Measurements from ENCODE around the gene CCDC81.

The CCDC81 gene

DNA sequence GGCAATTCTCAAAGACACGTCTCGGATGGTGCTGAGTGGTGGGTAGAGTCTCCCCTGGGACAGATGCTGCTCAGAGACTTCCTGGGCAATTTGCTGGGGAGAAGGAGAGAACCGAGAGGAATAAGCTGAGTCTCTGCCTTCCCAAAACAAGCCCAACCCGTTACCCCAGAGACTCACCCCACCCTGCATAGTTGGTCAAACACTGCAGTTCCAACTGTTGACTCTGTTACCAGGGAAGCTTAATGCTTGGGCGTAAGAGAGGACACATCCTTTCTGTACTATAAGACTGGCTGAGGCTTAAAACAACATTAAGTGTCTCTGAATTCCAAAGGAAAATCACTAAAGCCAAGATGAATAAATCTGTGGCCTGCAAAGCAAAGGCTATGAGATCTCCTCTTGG, 68.1 kb downstream of the CCDC81 start:
- no peak for DNase-seq

DNA sequence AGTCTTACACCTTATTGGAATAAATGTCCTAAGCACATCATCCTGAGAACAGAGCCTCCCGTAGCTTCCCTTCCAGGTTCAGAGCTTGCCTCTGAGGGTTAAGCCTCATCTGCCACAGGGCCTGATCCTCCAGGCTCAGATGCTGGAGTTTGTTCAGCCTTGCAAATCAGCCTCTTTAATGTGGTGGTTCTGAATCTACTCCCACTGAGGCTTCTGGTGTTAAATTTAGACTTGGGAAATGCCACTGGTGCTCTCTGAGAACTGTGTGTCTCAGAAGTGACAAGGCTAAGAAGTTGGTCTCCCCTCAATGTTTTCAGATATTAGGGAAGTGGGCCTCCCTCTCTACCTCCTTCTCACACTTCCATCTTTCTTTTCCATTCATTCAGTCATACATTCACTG, 68.7 kb downstream of the CCDC81 start:
- no peak for DNase-seq

DNA sequence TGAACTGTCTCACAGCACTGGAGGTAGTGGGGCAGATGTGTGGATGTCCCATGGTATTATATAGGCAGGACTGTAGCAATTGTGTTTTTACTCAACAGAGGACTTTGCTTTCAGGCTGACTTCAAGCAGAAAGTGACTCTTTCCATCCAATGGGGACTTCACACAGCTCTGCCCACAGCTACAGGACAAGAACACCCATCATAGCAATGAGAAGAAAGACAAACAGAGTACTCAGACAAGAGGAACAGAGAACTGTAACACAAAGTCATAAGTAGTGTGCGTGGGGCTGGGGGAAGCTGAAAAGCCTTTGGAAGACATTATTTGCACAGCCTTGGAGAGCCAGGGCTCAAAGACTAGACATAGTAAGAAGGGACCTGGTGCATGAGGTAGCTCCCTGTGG, 70.3 kb downstream of the CCDC81 start:
- no peak for DNase-seq

DNA sequence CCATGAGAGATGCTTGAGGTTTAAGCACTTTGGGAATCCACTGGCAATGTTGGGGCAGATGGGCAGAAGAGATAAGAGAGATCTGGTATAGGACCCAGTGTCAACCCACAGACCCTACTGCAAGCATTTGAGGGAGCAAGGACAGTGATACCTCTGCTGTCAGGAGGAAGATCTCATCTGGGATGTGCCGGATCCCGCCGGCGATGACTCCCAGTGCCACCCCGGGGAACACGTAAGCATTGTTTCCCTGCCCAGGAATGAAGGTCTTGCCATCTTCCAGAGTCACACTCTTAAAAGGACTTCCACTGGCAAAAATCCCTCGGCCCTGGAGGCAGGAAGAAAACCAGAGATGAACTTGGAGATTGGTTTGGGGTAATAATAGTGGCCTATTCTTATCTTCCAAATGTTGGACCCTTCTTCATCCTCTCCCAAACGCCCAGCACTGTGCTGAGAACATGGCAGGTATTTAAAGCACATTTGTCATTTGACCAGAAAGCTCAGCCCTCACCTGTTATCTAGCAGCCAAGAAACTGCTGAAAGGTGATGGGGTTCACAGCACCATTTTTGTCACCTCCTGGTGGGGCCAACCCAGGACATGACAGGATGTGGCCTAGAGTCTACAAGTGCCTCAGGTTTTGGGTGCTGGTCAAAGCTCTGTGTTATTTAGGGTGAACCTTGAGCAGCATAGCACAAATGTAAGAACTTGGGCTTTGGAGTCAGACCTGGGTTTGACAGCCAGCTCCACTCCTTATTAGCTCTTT, 71.7 kb downstream of the CCDC81 start:
- DNase-seq = no peak

DNA sequence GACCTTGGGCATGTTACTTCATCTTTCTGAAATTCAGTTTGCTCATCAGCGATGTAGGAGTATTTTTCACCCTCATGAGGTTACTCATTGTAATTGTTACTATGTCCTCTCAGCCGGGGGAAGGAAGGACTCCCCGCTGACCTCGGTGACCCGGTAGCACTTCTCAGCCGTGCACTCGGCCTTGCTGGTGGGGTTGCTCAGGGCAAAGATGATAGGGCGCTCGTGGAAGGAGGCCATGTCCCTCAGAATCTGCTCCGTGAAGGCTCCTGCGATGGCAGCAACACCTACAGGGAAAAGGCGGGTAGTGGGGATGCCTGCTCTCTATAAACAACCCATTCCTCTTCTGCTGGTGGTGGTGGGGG, 72.2 kb downstream of the CCDC81 start:
- DNase-seq = no peak

- no peak for DNase-seq
These were observed 73.2 kb downstream of the CCDC81 start for GRCh38 chr11:86447763-86448480.

GRCh38 chr11:86449993-86450629, 75.4 kb downstream of the CCDC81 start:
- DNase-seq = no peak

DNA sequence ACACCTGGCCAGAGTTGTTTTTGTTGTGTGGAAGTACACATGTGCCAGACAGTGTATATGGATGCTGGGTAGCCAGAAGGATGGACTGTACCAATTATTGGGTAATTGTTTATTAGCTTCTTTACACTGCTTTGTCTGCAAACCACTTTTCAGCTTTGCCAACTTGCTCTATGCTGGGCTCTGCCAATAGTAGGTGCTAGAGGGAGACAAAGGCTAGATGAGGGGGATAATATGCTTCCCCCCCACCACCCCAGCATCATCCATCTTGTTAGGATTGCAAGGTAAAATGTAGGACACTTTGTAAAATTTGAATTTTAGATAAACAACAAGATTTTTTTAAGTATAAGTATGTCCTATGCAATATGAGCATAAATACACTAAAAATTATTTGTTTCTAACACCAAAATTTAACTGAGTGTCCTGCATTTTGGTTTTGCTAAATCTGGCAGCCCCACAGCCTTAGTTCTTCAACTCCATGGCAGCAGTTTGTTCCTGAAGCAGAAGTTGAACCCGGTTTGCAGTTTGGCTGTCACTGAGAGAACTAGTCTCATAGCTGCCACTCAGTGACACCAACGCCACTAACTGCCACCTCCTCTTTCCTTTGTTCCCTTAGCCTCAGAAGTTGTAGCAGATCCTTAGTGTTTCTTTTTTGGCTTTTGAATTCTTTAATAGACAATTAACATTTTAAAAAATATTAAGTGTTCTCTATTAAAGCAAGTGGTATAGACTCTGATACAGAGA, 78.8 kb downstream of the CCDC81 start:
- DNase-seq = no peak

- DNase-seq = peak; percentile 70
These were observed 81.6 kb downstream of the CCDC81 start for GRCh38 chr11:86456075-86456939.

- DNase-seq = no peak
These were observed 83.8 kb downstream of the CCDC81 start for GRCh38 chr11:86458294-86459001.

DNA sequence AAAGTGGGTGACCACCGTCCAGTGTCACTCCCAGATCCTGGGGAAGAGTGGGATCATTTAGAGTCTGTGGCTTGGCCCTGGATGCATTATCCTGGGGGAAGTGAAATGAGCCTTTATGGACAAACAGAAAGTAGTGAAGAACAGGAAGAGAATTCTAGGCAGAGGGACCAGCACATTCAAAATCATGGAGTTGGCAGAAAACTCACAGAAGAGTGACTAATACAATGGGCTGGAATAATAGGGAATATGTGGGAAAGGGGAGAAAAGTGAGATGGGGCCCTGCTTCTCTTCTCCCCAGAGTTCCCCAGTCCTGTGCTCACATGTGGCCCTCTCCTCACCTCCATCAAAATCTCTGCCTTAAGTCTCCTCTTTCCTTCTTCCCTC, 84.3 kb downstream of the CCDC81 start:
- no peak for DNase-seq

GRCh38 chr11:86459682-86460460, 85.2 kb downstream of the CCDC81 start:
- DNase-seq = no peak

DNA sequence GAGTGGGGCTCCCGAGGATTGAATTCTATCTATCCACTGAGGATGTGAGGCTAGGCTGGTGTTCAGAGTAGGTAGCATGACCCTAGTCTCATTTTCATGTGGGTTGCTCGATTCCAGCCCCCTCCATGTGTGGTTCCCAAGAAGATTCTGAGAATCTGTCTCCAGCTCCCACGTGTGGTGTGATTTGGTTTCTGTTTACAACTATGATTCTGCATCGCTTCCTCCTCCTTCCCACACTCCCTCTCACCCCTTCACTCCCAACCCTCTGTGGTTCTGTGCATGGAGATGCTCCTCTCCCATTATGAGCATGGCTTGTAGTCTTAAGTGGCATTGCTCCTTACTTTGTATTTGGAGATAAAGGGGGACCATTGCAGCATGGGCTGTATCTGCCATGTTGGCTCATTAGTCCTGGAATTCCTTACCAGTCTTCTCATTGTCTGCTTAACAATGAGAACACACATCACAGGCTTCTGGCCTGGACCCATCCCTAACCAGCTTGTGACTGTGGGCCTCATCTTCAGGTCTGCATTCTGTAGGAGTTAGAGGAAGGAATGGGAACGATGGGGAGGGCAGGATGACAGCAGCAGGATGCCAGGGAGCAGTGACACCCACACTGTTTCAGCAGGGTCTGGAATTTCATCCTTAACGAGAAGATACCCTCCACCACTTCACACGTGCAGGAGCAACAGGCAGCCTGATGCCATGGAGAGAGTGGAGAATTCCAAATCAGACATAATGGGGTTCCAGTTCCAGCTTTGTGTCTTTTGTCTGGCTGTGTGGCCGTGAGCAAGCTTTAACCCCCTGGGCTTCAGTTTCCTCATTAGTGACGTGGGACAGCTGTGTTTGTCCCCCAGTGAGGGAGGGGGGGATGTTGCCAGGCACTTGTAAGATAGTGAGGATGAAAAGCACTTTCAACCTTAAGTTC, 86.0 kb downstream of the CCDC81 start:
- DNase-seq = no peak

DNA sequence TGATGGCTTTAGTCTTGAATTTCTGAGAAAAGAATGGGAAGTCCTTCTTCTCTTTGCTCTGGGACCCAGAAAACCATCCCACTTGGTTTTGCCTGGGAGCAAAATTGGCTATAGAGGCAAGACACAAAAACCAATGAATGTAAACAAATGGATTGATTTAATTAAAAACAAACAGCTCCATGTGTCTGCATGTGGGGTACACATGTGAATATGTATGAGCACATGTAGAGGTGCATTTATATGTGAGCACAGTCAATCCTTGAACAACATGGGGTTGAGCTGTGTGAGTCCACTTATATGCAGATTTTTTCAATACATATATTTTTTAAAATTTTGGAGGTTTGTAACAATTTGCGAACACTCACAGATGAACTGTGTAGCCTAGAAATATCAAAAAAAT, 87.2 kb downstream of the CCDC81 start:
- no peak for DNase-seq

DNA sequence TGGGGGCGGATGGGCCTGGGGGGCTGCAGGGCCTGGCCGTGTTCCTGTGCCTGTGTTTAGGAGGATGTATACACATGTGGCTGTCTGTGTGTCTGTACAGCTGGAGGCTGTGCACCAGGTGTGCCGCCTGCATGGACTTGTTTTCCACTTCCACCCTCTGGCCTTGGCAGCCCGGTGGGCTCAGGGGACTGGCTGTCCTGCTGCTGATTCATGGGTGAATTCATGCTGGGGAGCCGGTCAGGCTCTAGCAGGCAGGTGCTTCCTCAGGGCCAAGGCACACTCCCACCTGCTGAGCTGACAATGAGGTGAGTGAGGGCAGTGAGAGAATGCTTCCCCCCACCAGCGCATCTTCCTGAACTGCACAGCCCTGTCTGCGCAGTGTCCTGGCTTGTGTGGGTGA, 88.4 kb downstream of the CCDC81 start:
- DNase-seq = no peak

DNA sequence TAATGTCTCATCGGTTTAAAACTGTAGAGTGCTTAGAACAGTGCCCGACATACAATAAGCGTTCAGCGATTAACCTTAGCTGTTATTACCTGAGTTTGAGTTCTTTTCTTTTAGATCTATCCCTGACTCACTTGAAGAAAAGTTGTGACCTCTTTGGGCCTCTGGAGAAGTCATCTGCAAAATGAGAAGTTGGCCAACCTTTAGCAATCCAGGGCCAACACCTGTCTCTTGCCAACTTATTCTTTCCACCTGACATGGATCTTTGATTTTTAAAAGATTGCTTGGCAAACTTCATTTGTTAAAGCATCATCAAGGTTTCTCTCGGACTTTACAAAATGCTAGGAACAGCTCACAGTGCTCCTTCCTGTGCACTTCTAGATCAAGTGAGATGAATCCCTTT, 89.3 kb downstream of the CCDC81 start:
- DNase-seq = no peak

- no peak for DNase-seq
These were observed 90.0 kb downstream of the CCDC81 start for GRCh38 chr11:86464509-86465221.

- no peak for DNase-seq
These were observed 93.5 kb downstream of the CCDC81 start for GRCh38 chr11:86468169-86468568.
